IMR-90 (cell line): ENCODE results near the gene FOXQ1. TPM values are rescaled to one million over a fixed set of nuclear protein-coding genes. Genes with fewer than 3 reads are reported as not detected.
A peak's percentile ranks its signal among the peaks of the same experiment; 100 is the strongest.

Source experiments
- ATAC-seq: fragments of 200-7000 bp; cut with Tn5 transposase; 2 replicates; pipeline ENCODE4 v1.9.1; 2020; ENCODE audit warnings: low read depth, mild to moderate bottlenecking, moderate library complexity
- BruUV-seq: library from RNA; stranded (reverse); fragments of 400-500 nt; replicated peaks from 2 replicates; lab custom pipeline; 2021; lab: Mats Ljungman, UMichigan
- CTCF ChIA-PET: fragments of 300-600 bp; formaldehyde crosslinking; extraction: SDS; loops from one replicate; lab custom pipeline; 2021; ENCODE audit warnings: antibody characterized with exemption; lab: Yijun Ruan, JAX
- POLR2A ChIA-PET: fragments of 300-600 bp; sonication (Branson Sonifier 250); formaldehyde crosslinking; loops from one replicate; lab custom pipeline; 2022; ENCODE audit warnings: antibody characterized with exemption; ENCODE audit not compliant: unreplicated experiment; lab: Charles Lee
- DNase-seq: peaks from one replicate; pipeline ENCODE4 v3.0.0; 2013
- H2AFZ ChIP-seq: replicated peaks from 2 replicates; pipeline ENCODE3; 2013; ENCODE audit warnings: low read length, mild to moderate bottlenecking; ENCODE audit not compliant: poor library complexity
- H2AK5ac ChIP-seq: 2 replicates; pipeline ENCODE4 v1.6.1; 2013; ENCODE audit warnings: low read depth, low read length, inconsistent platforms
- H2AK9ac ChIP-seq: replicated peaks from 2 replicates; pipeline ENCODE3; 2013; ENCODE audit warnings: mild to moderate bottlenecking, low read depth, low read length, moderate library complexity; ENCODE audit not compliant: poor library complexity
- H2BK120ac ChIP-seq: 2 replicates; pipeline ENCODE4 v1.6.1; 2013; ENCODE audit warnings: low read depth, low read length, inconsistent platforms
- H2BK15ac ChIP-seq: 3 replicates; pipeline ENCODE4 v1.6.1; 2013; ENCODE audit warnings: low read depth, low read length, inconsistent platforms
- H2BK20ac ChIP-seq: 2 replicates; pipeline ENCODE4 v1.6.1; 2013; ENCODE audit warnings: low read depth, mild to moderate bottlenecking, inconsistent platforms, low read length, moderate library complexity
- H2BK5ac ChIP-seq: 2 replicates; pipeline ENCODE4 v1.6.1; 2013; ENCODE audit warnings: mild to moderate bottlenecking, low read depth, low read length, inconsistent platforms; ENCODE audit not compliant: poor library complexity, severe bottlenecking
- H3K14ac ChIP-seq: replicated peaks from 2 replicates; pipeline ENCODE4 v1.6.1; 2013; ENCODE audit warnings: low read depth, low read length, inconsistent platforms
- H3K18ac ChIP-seq: 2 replicates; pipeline ENCODE4 v1.6.1; 2013; ENCODE audit warnings: low read depth, low read length, control low read depth
- H3K23ac ChIP-seq: 2 replicates; pipeline ENCODE4 v1.6.1; 2013; ENCODE audit warnings: low read depth, low read length, inconsistent platforms
- H3K27ac ChIP-seq: 2 replicates; pipeline ENCODE4 v1.5.1; 2013; ENCODE audit warnings: mild to moderate bottlenecking, control low read depth, low read length; ENCODE audit not compliant: insufficient read depth
- H3K27me3 ChIP-seq: 2 replicates; pipeline ENCODE4 v1.6.1; 2013; ENCODE audit warnings: low read length; ENCODE audit not compliant: control insufficient read depth, insufficient read depth
- H3K36me3 ChIP-seq: 2 replicates; pipeline ENCODE4 v1.6.1; 2013; ENCODE audit warnings: low read length, mixed read lengths; ENCODE audit not compliant: control insufficient read depth, insufficient read depth
- H3K4ac ChIP-seq: 2 replicates; pipeline ENCODE4 v1.6.1; 2013; ENCODE audit warnings: low read depth, low read length, inconsistent platforms
- H3K4me1 ChIP-seq: 2 replicates; pipeline ENCODE4 v1.6.1; 2013; ENCODE audit warnings: low read length, mixed read lengths; ENCODE audit not compliant: control insufficient read depth, insufficient read depth
- H3K4me2 ChIP-seq: 2 replicates; pipeline ENCODE4 v1.6.1; 2013; ENCODE audit warnings: low read depth, mild to moderate bottlenecking, control low read depth, low read length, moderate library complexity
- H3K4me3 ChIP-seq: 2 replicates; pipeline ENCODE4 v1.5.1; 2013; ENCODE audit warnings: low read depth, mild to moderate bottlenecking, control low read depth, low read length, moderate library complexity; ENCODE audit not compliant: insufficient read depth
- H3K56ac ChIP-seq: 2 replicates; pipeline ENCODE4 v1.6.1; 2013; ENCODE audit warnings: low read length, inconsistent platforms; ENCODE audit not compliant: insufficient read depth; ENCODE audit errors: extremely low read depth
- H3K79me1 ChIP-seq, 2 experiments: 2 replicates each; pipeline ENCODE4 v1.6.1; 2013; ENCODE audit warnings: low read length in 2 of 2, inconsistent platforms in 1 of 2, low read depth in 1 of 2
- H3K9ac ChIP-seq: 2 replicates; pipeline ENCODE4 v1.6.1; 2013; ENCODE audit warnings: low read depth, low read length, control low read depth
- H3K9me1 ChIP-seq: 2 replicates; pipeline ENCODE4 v1.6.1; 2013; ENCODE audit warnings: low read length, inconsistent platforms; ENCODE audit not compliant: insufficient read depth
- H3K9me3 ChIP-seq: 2 replicates; pipeline ENCODE4 v1.6.1; 2013; ENCODE audit warnings: low read length; ENCODE audit not compliant: control insufficient read depth, insufficient read depth
- H4K20me1 ChIP-seq: 2 replicates; pipeline ENCODE4 v1.6.1; 2013; ENCODE audit warnings: low read length, inconsistent platforms; ENCODE audit not compliant: insufficient read depth
- H4K5ac ChIP-seq: 2 replicates; pipeline ENCODE4 v1.6.1; 2013; ENCODE audit warnings: mild to moderate bottlenecking, low read depth, low read length, control low read depth
- H4K8ac ChIP-seq, 2 experiments: 2 replicates each; pipeline ENCODE4 v1.6.1; 2013; ENCODE audit warnings: low read depth in 2 of 2, low read length in 2 of 2, control low read depth in 1 of 2, inconsistent platforms in 1 of 2
- H4K91ac ChIP-seq: 2 replicates; pipeline ENCODE4 v1.6.1; 2013; ENCODE audit warnings: low read depth, low read length, inconsistent platforms; ENCODE audit not compliant: insufficient read depth
- BHLHE40 ChIP-seq: fragments of 150-350 bp; IDR thresholded peaks from 2 replicates; pipeline ENCODE4 v1.6.1; 2016; ENCODE audit warnings: mild to moderate bottlenecking, low read depth, low read length
- CEBPB ChIP-seq: IDR thresholded peaks from 2 replicates; pipeline ENCODE4 v1.6.1; 2012; ENCODE audit warnings: low read depth, low read length, improper control_type of control experiment
- CTCF ChIP-seq: conservative IDR thresholded peaks from 2 replicates; pipeline ENCODE4 v1.5.1; 2012; ENCODE audit warnings: mild to moderate bottlenecking, low read depth, low read length, improper control_type of control experiment
- ELK1 ChIP-seq: fragments of 150-350 bp; IDR thresholded peaks from 2 replicates; pipeline ENCODE4 v1.6.1; 2016; ENCODE audit warnings: low read depth, mild to moderate bottlenecking, low read length, moderate library complexity, borderline replicate concordance
- MAZ ChIP-seq: IDR thresholded peaks from 2 replicates; pipeline ENCODE4 v1.6.1; 2012; ENCODE audit warnings: low read depth, mild to moderate bottlenecking, low read length, improper control_type of control experiment, moderate library complexity, borderline replicate concordance
- NFE2L2 ChIP-seq: fragments of 150-350 bp; IDR thresholded peaks from 2 replicates; pipeline ENCODE4 v1.6.1; 2016; ENCODE audit warnings: low read depth, mild to moderate bottlenecking, low read length
- RAD21 ChIP-seq: IDR thresholded peaks from 2 replicates; pipeline ENCODE4 v1.6.1; 2012; ENCODE audit warnings: low read length, improper control_type of control experiment
- RFX5 ChIP-seq: IDR thresholded peaks from 2 replicates; pipeline ENCODE4 v1.8.0; 2012; ENCODE audit warnings: low read depth, mild to moderate bottlenecking, low read length, moderate library complexity
- USF2 ChIP-seq: fragments of 150-350 bp; IDR thresholded peaks from 2 replicates; pipeline ENCODE4 v1.6.1; 2017; ENCODE audit warnings: mild to moderate bottlenecking, antibody characterized with exemption, low read length, low read depth
- WGBS, 2 experiments: methylation state at CpG; one replicate each; pipeline versions ENCODE4 v1.1.5 to v1.1.7; 2013; ENCODE audit warnings: missing lambda C conversion rate in 2 of 2; ENCODE audit not compliant: insufficient read length in 1 of 2; ENCODE audit errors: extremely low coverage in 2 of 2; 5-methylcytosine and 5-hydroxymethylcytosine counted together
- dilution Hi-C: fragments of 300-500 bp; cut with HindIII; formaldehyde crosslinking; loops from one replicate; pipeline ENCODE4 v1.14.3; 2018; ENCODE audit warnings: low sequenced_read_pairs; ENCODE audit not compliant: unreplicated experiment
- in situ Hi-C: fragments of 300-500 bp; cut with MboI; formaldehyde crosslinking; loops from 3 replicates; pipeline ENCODE4 v1.14.3; 2019; ENCODE audit warnings: low sequenced_read_pairs, inconsistent platforms, mixed read lengths
- intact Hi-C: fragments of 100-400 bp; cut with micrococcal nuclease; formaldehyde crosslinking; loops from 2 replicates; pipeline ENCODE4 v1.10.0; 2022
- polyA plus RNA-seq, 3 experiments: library from polyadenylated mRNA; depleted of rRNA; stranded (reverse); fragments of >200 nt; gene quantifications; 2 replicates each; pipeline ENCODE4 v1.2.3, GENCODE V29; 2012; ENCODE audit warnings: low replicate concordance in 1 of 3
- total RNA-seq: library from RNA; depleted of rRNA; stranded (reverse); fragments of >200 nt; gene quantifications from 2 replicates; pipeline ENCODE4 v1.2.3, GENCODE V29; 2012

Gene FOXQ1
- total and polyA plus RNA-seq, 2 of the 4 experiments (the other 2 are of a cell fraction) = not detected

- no peaks in the 10 kb centered on the region for H3K9me1 ChIP-seq
- no peak overlapping the region for H3K4ac ChIP-seq
- no peak overlapping the region for H3K9ac ChIP-seq
- no peak for TF ChIP-seq BHLHE40
- no peak for TF ChIP-seq USF2
- TF ChIP-seq CEBPB = no peak
- TF ChIP-seq MAZ = no peak
- TF ChIP-seq RFX5 = no peak
- no peak for TF ChIP-seq CTCF
- no peak for TF ChIP-seq ELK1
- TF ChIP-seq NFE2L2 = no peak
- TF ChIP-seq RAD21 = no peak
- ChIA-PET CTCF (interaction anchor here (0.8 to 1.8 kb wide), 5 partner anchors 16 to 399 kb away, joined by 3 to 6 read pairs (median 3); no protein-coding TSS in a partner anchor), POLR2A (interaction anchor here (0.6 kb wide), 1 partner anchor 138 kb away, joined by 4 read pairs; no protein-coding TSS in a partner anchor)
- DNase-seq (no peak), ATAC-seq (peak; percentile 15; the same call in 1 of the 2 replicates)
- 2% methylated on average over 66 of the region's 109 CpGs; no CpG with 5 or more reads in 1 of the 2 experiments for WGBS, 2 experiments
- H2BK20ac ChIP-seq = no peak overlapping the region
- H4K8ac ChIP-seq = no peak overlapping the region
- H2BK15ac ChIP-seq = no peak overlapping the region
- in situ Hi-C loops = no loop called here
- no peak overlapping the region for H2AK5ac ChIP-seq
- no peak overlapping the region for H3K23ac ChIP-seq
- no peaks in the 10 kb centered on the region; the same call in 1 of the 2 replicates for H3K9me3 ChIP-seq
- no peaks in the 10 kb centered on the region for H3K36me3 ChIP-seq
- H3K4me3 ChIP-seq = peak overlapping the region; percentile 37
- H3K4me1 ChIP-seq = no peaks in the 10 kb centered on the region
- no peak overlapping the region for H4K5ac ChIP-seq
- no peaks in the 10 kb centered on the region for H4K20me1 ChIP-seq
- H3K14ac ChIP-seq = no peak overlapping the region
- BruUV-seq = no TSS peak
- H4K91ac ChIP-seq = no peak overlapping the region
- intact Hi-C loops = loop anchor here (2.0 to 5.0 kb wide), 2 partner anchors 75 to 516 kb away; partner anchors contain the start of gene FOXF2
- no peak overlapping the region for H2BK120ac ChIP-seq
- peak overlapping the region; percentile 95 for H3K4me2 ChIP-seq
- H2AK9ac ChIP-seq = no peak overlapping the region
- no peak overlapping the region for H2BK5ac ChIP-seq
- H3K27ac ChIP-seq = no peak overlapping the region
- H3K56ac ChIP-seq = no peak overlapping the region
- no peak overlapping the region for H3K18ac ChIP-seq
- H2AFZ ChIP-seq = peak overlapping the region; percentile 73
- peaks cover 72% of the 10 kb centered on the region for H3K27me3 ChIP-seq
- no peaks in the 10 kb centered on the region for H3K79me1 ChIP-seq
- dilution Hi-C loops = no loop called here
Measured at GRCh38 chr6:1312473-1313367, 822 bp downstream of the FOXQ1 start.
